Stimulated activated CD8-positive, alpha-beta memory T cell treated with anti-CD3 and anti-CD28 coated beads, Interleukin-2, amount 100 ng/mL, for 48 hours (primary cell): ENCODE data around the gene GADD45B.
"Not testable (repeated sequence)": the region's sequence is repeated elsewhere in the genome, so short reads cannot be mapped to it uniquely, and the experiment has no call there.

Source experiments
- DNase-seq, 2 donors: peaks; one replicate each; pipeline ENCODE4 v3.0.0-alpha.2; 2020; ENCODE audit warnings: low read depth in 2 of 2

GADD45B gene

GRCh38 chr19:2488405-2488941, 12.5 kb downstream of the GADD45B start:
- no peak for DNase-seq

- DNase-seq = no peak
Observed at GRCh38 chr19:2488942-2489731, 13.2 kb downstream of the GADD45B start.

GRCh38 chr19:2490659-2491058, 14.7 kb downstream of the GADD45B start:
- DNase-seq = no peak

- no peak for DNase-seq
Observed at GRCh38 chr19:2491130-2491801, 15.3 kb downstream of the GADD45B start.

GRCh38 chr19:2492870-2493269, 16.9 kb downstream of the GADD45B start:
- DNase-seq = no peak

GRCh38 chr19:2493448-2493847, 17.5 kb downstream of the GADD45B start:
- DNase-seq = not testable (repeated sequence)

GRCh38 chr19:2494084-2494446, 18.1 kb downstream of the GADD45B start:
- no peak for DNase-seq

- DNase-seq = peak; percentile 30 to 31
Observed at GRCh38 chr19:2494447-2495129, 18.7 kb downstream of the GADD45B start.

GRCh38 chr19:2495130-2495641, 19.3 kb downstream of the GADD45B start:
- no peak for DNase-seq

GRCh38 chr19:2495651-2496316, 19.9 kb downstream of the GADD45B start:
- no peak for DNase-seq

GRCh38 chr19:2497186-2497585, 21.3 kb downstream of the GADD45B start:
- DNase-seq = no peak

- no peak for DNase-seq
Observed at GRCh38 chr19:2500156-2500555, 24.2 kb downstream of the GADD45B start.

GRCh38 chr19:2500841-2501261, 24.9 kb downstream of the GADD45B start:
- DNase-seq = no peak

- peak; percentile 72 to 73 for DNase-seq
Observed at GRCh38 chr19:2503521-2504109, 27.7 kb downstream of the GADD45B start.

GRCh38 chr19:2506656-2507055, 30.7 kb downstream of the GADD45B start:
- DNase-seq = not testable (repeated sequence)

- no peak for DNase-seq
Observed at GRCh38 chr19:2507109-2507508, 31.2 kb downstream of the GADD45B start.

GRCh38 chr19:2509096-2509495, 33.2 kb downstream of the GADD45B start:
- no peak for DNase-seq

GRCh38 chr19:2511570-2511969, 35.6 kb downstream of the GADD45B start:
- no peak for DNase-seq

- DNase-seq = no peak
Observed at GRCh38 chr19:2511991-2512390, 36.1 kb downstream of the GADD45B start.

- no peak for DNase-seq
Observed at GRCh38 chr19:2512523-2513431, 36.9 kb downstream of the GADD45B start.
